ENCODE data around the gene SMIM27. TPM values are rescaled to one million over a fixed set of nuclear protein-coding genes. Genes with fewer than 3 reads are reported as not detected.

Gene SMIM27
- total and polyA plus RNA-seq, 2 of the 8 experiments (the other 6 are each of a cell fraction or from before 2014, with no cell fraction given): 3.6 to 18.1 TPM

GRCh38 chr9:32554107-32554506 is 2.0 kb downstream of the SMIM27 start:
- no peak for FAIRE-seq
- Histone ChIP-seq H3K36me3 (ENCODE audit: control insufficient read depth in 2 of 4, insufficient read depth in 4 of 4, low read length in 3 of 4) (no peaks in the 10 kb centered on the region; a peak in 1 of 8 replicates), H3K23me2 (ENCODE audit: low read depth, low read length) (peaks cover 9% of the 10 kb centered on the region), H2BK12ac (ENCODE audit: low read depth, low read length) (no peak overlapping the region), H3K4me2 (ENCODE audit: insufficient read depth in 1 of 2, low read depth in 2 of 2, low read length in 2 of 2) (no peak overlapping the region), H3K9me3 (ENCODE audit: insufficient read depth in 2 of 2, low read depth in 1 of 2, low read length in 1 of 2) (no peaks in the 10 kb centered on the region), H3K4me1 (replicated peaks in 1 of 4; ENCODE audit: control insufficient read depth in 3 of 4, insufficient read depth in 4 of 4, low read length in 3 of 4) (peaks cover 0 to 3% (median 0%) of the 10 kb centered on the region in 4 experiments; a peak in 2 of 7 replicates), H2AK5ac (ENCODE audit: low read depth, low read length) (no peak overlapping the region), H3K4ac (replicated peaks; ENCODE audit: insufficient read length, low read depth, low read length) (no peak overlapping the region), H3K79me2 (ENCODE audit: control insufficient read depth in 1 of 2, insufficient read depth in 2 of 2, low read length in 2 of 2) (peaks cover 11 to 32% of the 10 kb centered on the region in 2 experiments), H4K5ac (ENCODE audit: insufficient read length, low read depth, low read length) (no peak overlapping the region), H3K9ac (replicated peaks in 1 of 4; ENCODE audit: extremely low read depth in 1 of 4, low read depth in 3 of 4, low read length in 3 of 4) (no peak overlapping the region; a peak in 1 of 7 replicates), H2BK15ac (ENCODE audit: low read length) (no peak overlapping the region), H2BK5ac (ENCODE audit: low read depth, low read length) (no peak overlapping the region), H3K56ac (replicated peaks; ENCODE audit: insufficient read length, low read depth, low read length) (no peak overlapping the region), H3K79me1 (ENCODE audit: low read depth, low read length) (0 out of 2 replicates have a peak, but pooled peaks cover under 1% of the 10 kb centered on the region), H3K27me3 (replicated peaks in 1 of 4; ENCODE audit: control insufficient read depth in 3 of 4, extremely low read depth in 1 of 4, insufficient read depth in 3 of 4, low read length in 3 of 4) (no peaks in the 10 kb centered on the region), H4K91ac (replicated peaks; ENCODE audit: insufficient read length, low read length) (no peak overlapping the region), H4K20me1 (replicated peaks in 1 of 2; ENCODE audit: control insufficient read depth in 1 of 2, insufficient read depth in 2 of 2, low read length in 2 of 2) (peaks cover 9% of the 10 kb centered on the region in 2 experiments), H3K27ac (ENCODE audit: low read depth, low read length) (no peak overlapping the region), H3K14ac (ENCODE audit: insufficient read length) (no peak overlapping the region), H3K18ac (ENCODE audit: extremely low read depth, low read length) (no peak overlapping the region), H2BK20ac (ENCODE audit: low read length) (no peak overlapping the region), H2BK120ac (replicated peaks; ENCODE audit: low read depth, low read length) (no peak overlapping the region), H4K8ac (ENCODE audit: extremely low read depth, insufficient read depth, low read length) (no peak overlapping the region), H3K4me3 (ENCODE audit: extremely low read depth in 1 of 4, insufficient read depth in 2 of 4, low read depth in 3 of 4, low read length in 4 of 4) (no peak overlapping the region), H2AFZ (ENCODE audit: low read length) (no peak overlapping the region), H3K23ac (ENCODE audit: insufficient read length) (no peak overlapping the region)
- POLR2A ChIA-PET (ENCODE audit: partially characterized antibody): interaction anchor here (0.6 to 1.1 kb wide), 5 partner anchors 12 to 1560 kb away, joined by 3 read pairs; no protein-coding TSS in a partner anchor
- CTCF ChIA-PET (ENCODE audit: partially characterized antibody): interaction anchor here (1.4 to 2.0 kb wide), 3 partner anchors 11 to 175 kb away, joined by 3 to 8 read pairs (median 8); no protein-coding TSS in a partner anchor
- no peak for TF ChIP-seq RFX5 (IDR thresholded peaks at IDR 0.05; ENCODE audit: borderline replicate concordance, low read depth, low read length)
- TF ChIP-seq NRF1 (IDR thresholded peaks at IDR 0.05; ENCODE audit: low read depth, low read length): no peak
- no peak for TF ChIP-seq FOSL1 (IDR thresholded peaks at IDR 0.05; ENCODE audit: insufficient read depth, low read depth, low read length)
- peak; percentile 97 for TF ChIP-seq CEBPB (IDR thresholded peaks at IDR 0.05; ENCODE audit: low read depth, low read length)
- no peak for TF ChIP-seq SP2 (IDR thresholded peaks at IDR 0.05; ENCODE audit: low read length)
- TF ChIP-seq SRF (IDR thresholded peaks at IDR 0.05; ENCODE audit: low read depth, low read length): no peak
- DNase-seq (ENCODE audit: low read depth in 1 of 2, low spot score in 2 of 2): no peak
- WGBS, 2 experiments (ENCODE audit: extremely low coverage in 1 of 2, insufficient coverage in 1 of 2, insufficient read length in 1 of 2, insufficient replicate concordance in 2 of 2, low coverage in 1 of 2, low lambda C conversion rate in 2 of 2, missing lambda C conversion rate in 1 of 2): 88% methylated on average over 2 of the region's 2 CpGs; no CpG with 5 or more reads in 1 of the 2 experiments

All from H1 (cell line).